Kidney (tissue), 14 donors: Measurements from ENCODE around the gene RSPH1. TPM values are rescaled to one million over a fixed set of nuclear protein-coding genes. Genes with fewer than 3 reads are reported as not detected.
A peak's percentile ranks its signal among the peaks of the same experiment; 100 is the strongest.

Source experiments
- DNase-seq, 5 donors: peaks; one replicate each; pipeline ENCODE4 v3.0.0-alpha.2; 2013 to 2020
- FAIRE-seq: peaks from 2 replicates; lab custom pipeline; 2012; peaks lifted over from hg19 to GRCh38; lab: Jason Lieb, UNC
- H3K27ac ChIP-seq, 2 donors: one replicate each; pipeline ENCODE4 v1.7.0; 2013; ENCODE audit warnings: low read depth in 2 of 2, low read length in 2 of 2, inconsistent platforms in 1 of 2
- H3K27me3 ChIP-seq: one replicate; pipeline ENCODE4 v1.7.1; 2013; ENCODE audit warnings: low read length, inconsistent platforms; ENCODE audit not compliant: control insufficient read depth, insufficient read depth
- H3K36me3 ChIP-seq, 3 donors: one replicate each; pipeline versions ENCODE4 v1.7.0 to v1.7.1; 2013; ENCODE audit warnings: low read length in 3 of 3, control low read depth in 1 of 3, inconsistent platforms in 1 of 3; ENCODE audit not compliant: insufficient read depth in 3 of 3, control insufficient read depth in 2 of 3
- H3K4me1 ChIP-seq, 3 donors: one replicate each; pipeline versions ENCODE4 v1.7.0 to v1.7.1; 2013; ENCODE audit warnings: low read length in 3 of 3, inconsistent platforms in 1 of 3, low read depth in 1 of 3; ENCODE audit not compliant: control insufficient read depth in 2 of 3, insufficient read depth in 2 of 3
- H3K4me3 ChIP-seq, 3 donors: one replicate each; pipeline versions ENCODE4 v1.7.0 to v1.8.1; 2013; ENCODE audit warnings: low read length in 3 of 3, control low read depth in 1 of 3, inconsistent platforms in 1 of 3
- H3K9ac ChIP-seq, 3 donors: one replicate each; pipeline versions ENCODE4 v1.7.0 to v1.7.1; 2013; ENCODE audit warnings: low read length in 3 of 3, control low read depth in 1 of 3, inconsistent platforms in 1 of 3
- H3K9me3 ChIP-seq, 3 donors: one replicate each; pipeline versions ENCODE4 v1.7.0 to v1.7.1; 2013; ENCODE audit warnings: low read length in 3 of 3, control low read depth in 1 of 3, inconsistent platforms in 1 of 3; ENCODE audit not compliant: control insufficient read depth in 2 of 3, insufficient read depth in 1 of 3
- CTCF ChIP-seq: IDR thresholded peaks from 3 replicates; pipeline ENCODE4 v1.5.1; 2012; ENCODE audit warnings: mild to moderate bottlenecking, moderate library complexity, borderline replicate concordance; ENCODE audit not compliant: insufficient read depth; ENCODE audit errors: extremely low read depth
- intact Hi-C: fragments of 100-400 bp; cut with DNase I; formaldehyde crosslinking; loops from one replicate; pipeline ENCODE4 v1.11.1; 2022
- polyA plus RNA-seq: library from polyadenylated mRNA; stranded (reverse); fragments of 350-450 nt; fragmentation: Illumina TruSeq; extraction: RNeasy Lipid Tissue Mini Kit (QIAGEN cat#74804); gene quantifications from one replicate; pipeline ENCODE4 v1.2.3, GENCODE V29; 2014; ENCODE audit warnings: low read depth, low replicate concordance; ENCODE audit not compliant: insufficient read depth
- total RNA-seq: library from RNA; stranded (reverse); fragmentation: NEBNext Ultra II Directional; extraction: Animal tissue kit (Norgen Biotek cat#: 25700); gene quantifications from one replicate; pipeline ENCODE4 v1.2.1, GENCODE V29; 2021
- donor health status: control.
- donor health status: control.
- donor health status: control.
- donor health status: control.
- donor health status: control.
- donor health status: DM: yes; HTN: yes; CAD: no.
- donor health status: Normal renal cell carcinoma (clear cell type).

The RSPH1 gene
- total and polyA plus RNA-seq, 2 donors from 2014 or later = 12.0 to 13.0 TPM

- Histone ChIP-seq H3K36me3 (peaks cover 0 to 5% (median 0%) of the 10 kb centered on the region in 3 donors), H3K27me3 (no peaks in the 10 kb centered on the region), H3K9me3 (no peaks in the 10 kb centered on the region), H3K4me1 (peaks cover 0 to 8% (median 0%) of the 10 kb centered on the region in 3 donors), H3K4me3 (no peak overlapping the region), H3K27ac (no peak overlapping the region), H3K9ac (no peak overlapping the region)
- intact Hi-C loops = no loop called here
- DNase-seq (peak in 1 of 5 donors; percentile 37), FAIRE-seq (no peak)
- no peak for TF ChIP-seq CTCF
Measured at GRCh38 chr21:42539931-42540343, 43.9 kb upstream of the RSPH1 start.

- Histone ChIP-seq H3K9ac (no peak overlapping the region), H3K27me3 (no peaks in the 10 kb centered on the region), H3K27ac (no peak overlapping the region), H3K4me3 (no peak overlapping the region), H3K9me3 (no peaks in the 10 kb centered on the region), H3K36me3 (peaks cover 0 to 5% (median 0%) of the 10 kb centered on the region in 3 donors), H3K4me1 (peaks cover 0 to 10% (median 0%) of the 10 kb centered on the region in 3 donors)
- peak in 2 of 5 donors; percentile 20 to 63 for DNase-seq
- no peak for TF ChIP-seq CTCF
- FAIRE-seq = no peak
- intact Hi-C loops = no loop called here
Measured at GRCh38 chr21:42539342-42539741, 43.3 kb upstream of the RSPH1 start.

GRCh38 chr21:42538479-42539275 is 42.7 kb upstream of the RSPH1 start:
- H3K36me3 ChIP-seq = peaks cover 0 to 4% (median 0%) of the 10 kb centered on the region in 3 donors
- DNase-seq = peak in 1 of 5 donors; percentile 29
- no peak overlapping the region for H3K27ac ChIP-seq

More at GRCh38 chr21:42538479-42539275, 42.7 kb upstream of the RSPH1 start:
- H3K27me3 ChIP-seq = no peaks in the 10 kb centered on the region
- no peak overlapping the region for H3K4me3 ChIP-seq
- intact Hi-C loops = no loop called here
- no peaks in the 10 kb centered on the region for H3K9me3 ChIP-seq
- peaks cover 0 to 13% (median 0%) of the 10 kb centered on the region in 3 donors for H3K4me1 ChIP-seq
- FAIRE-seq = no peak
- TF ChIP-seq CTCF = no peak
- H3K9ac ChIP-seq = no peak overlapping the region
